ENCODE measurements around the gene LIN52. TPM values are rescaled to one million over a fixed set of nuclear protein-coding genes. Genes with fewer than 3 reads are reported as not detected.

LIN52 gene
- total RNA-seq, 1 donor from 2014 or later: 15.6 TPM

Other genes starting within 250 kb of the LIN52 start
- gene PTGR2, start 233.1 kb upstream of the LIN52 start, total RNA-seq: 0.84 and 0.89 TPM in 2 replicates
- gene ZNF410, start 198.1 kb upstream of the LIN52 start, total RNA-seq: 51.6 and 57.1 TPM in 2 replicates
- gene FAM161B, start 134.9 kb upstream of the LIN52 start, total RNA-seq: 1.2 and 1.4 TPM in 2 replicates
- gene COQ6, start 134.7 kb upstream of the LIN52 start, total RNA-seq: 17.1 and 18.5 TPM in 2 replicates
- gene ENTPD5, start 65.7 kb upstream of the LIN52 start, total RNA-seq: 9.4 and 10.5 TPM in 2 replicates
- 0.48 and 0.75 TPM in 2 replicates for gene BBOF1, start 65.6 kb upstream of the LIN52 start, total RNA-seq
- 13.9 and 14.6 TPM in 2 replicates for gene ALDH6A1, start 503 bp upstream of the LIN52 start, total RNA-seq
- gene VSX2, start 154.5 kb downstream of the LIN52 start, total RNA-seq: not detected in 2 replicates
- gene ABCD4, start 218.0 kb downstream of the LIN52 start, total RNA-seq: 47.3 and 49.6 TPM in 2 replicates

Data from T-helper 2 cell treated with Interferon-gamma antibody and Interleukin-4, amounts not matched to agents 100 ng/mL and 5 ng/mL, for 36 hours (primary cell).